HG02623 (cell line): Measurements from ENCODE around the gene DENND6B.
A peak's percentile ranks its signal among the peaks of the same experiment; 100 is the strongest.

Experiments used
- ATAC-seq: cut with Tn5 transposase; IDR thresholded peaks from one replicate; pipeline ENCODE4 v1.9.1; 2021; ENCODE audit warnings: moderate library complexity; ENCODE audit not compliant: unreplicated experiment

The DENND6B gene

GRCh38 chr22:50316114-50317065 lies 10.4 kb downstream of the DENND6B start:
- no peak for ATAC-seq

GRCh38 chr22:50315289-50316113 lies 11.3 kb downstream of the DENND6B start:
- ATAC-seq = no peak

GRCh38 chr22:50314455-50315288 lies 12.1 kb downstream of the DENND6B start:
- ATAC-seq = peak; percentile 61

GRCh38 chr22:50314081-50314454 lies 12.7 kb downstream of the DENND6B start:
- no peak for ATAC-seq

GRCh38 chr22:50313600-50313999 lies 13.2 kb downstream of the DENND6B start:
- ATAC-seq = no peak

GRCh38 chr22:50313021-50313420 lies 13.8 kb downstream of the DENND6B start:
- no peak for ATAC-seq

GRCh38 chr22:50312371-50312770 lies 14.4 kb downstream of the DENND6B start:
- no peak for ATAC-seq

GRCh38 chr22:50311606-50312351 lies 15.0 kb downstream of the DENND6B start:
- ATAC-seq = no peak

GRCh38 chr22:50310949-50311444 lies 15.8 kb downstream of the DENND6B start:
- no peak for ATAC-seq

- no peak for ATAC-seq
Measured at GRCh38 chr22:50310031-50310722, 16.6 kb downstream of the DENND6B start.

- ATAC-seq = no peak
Measured at GRCh38 chr22:50309601-50309991, 17.2 kb downstream of the DENND6B start.

- no peak for ATAC-seq
Measured at GRCh38 chr22:50308986-50309600, 17.7 kb downstream of the DENND6B start.

- ATAC-seq = no peak
Measured at GRCh38 chr22:50308597-50308935, 18.2 kb downstream of the DENND6B start.

- no peak for ATAC-seq
Measured at GRCh38 chr22:50307890-50308596, 18.8 kb downstream of the DENND6B start.

GRCh38 chr22:50306753-50307749 lies 19.8 kb downstream of the DENND6B start, which contains the start of gene PLXNB2:
PLXNB2 (minus strand) TSS chr22:50307646; CDS start chr22:50290584, 17,062 bp downstream.
- no peak for ATAC-seq

- ATAC-seq = no peak
Measured at GRCh38 chr22:50305923-50306566, 20.8 kb downstream of the DENND6B start.
